NCI-H2227 treated with DMSO at 0.1 percent for 48 hours (cell line): ENCODE measurements around the gene SQSTM1.

Source experiments
- DNase-seq: peaks from one replicate; lab custom pipeline; 2025; lab: John Stamatoyannopoulos, UW

The SQSTM1 gene

GRCh38 chr5:179795049-179795862 is 25.4 kb upstream of the SQSTM1 start:
- no peak for DNase-seq

- peak; percentile 59 for DNase-seq
These were observed 24.6 kb upstream of the SQSTM1 start for GRCh38 chr5:179795863-179796833.

GRCh38 chr5:179796877-179797608 is 23.7 kb upstream of the SQSTM1 start:
- no peak for DNase-seq

- DNase-seq: no peak
These were observed 23.0 kb upstream of the SQSTM1 start for GRCh38 chr5:179797741-179798140.

- no peak for DNase-seq
These were observed 22.4 kb upstream of the SQSTM1 start for GRCh38 chr5:179798144-179798770.

GRCh38 chr5:179798771-179799643 is 21.7 kb upstream of the SQSTM1 start:
- DNase-seq: no peak

GRCh38 chr5:179799644-179799973 is 21.1 kb upstream of the SQSTM1 start:
- no peak for DNase-seq

- no peak for DNase-seq
These were observed 20.5 kb upstream of the SQSTM1 start for GRCh38 chr5:179800071-179800695.

GRCh38 chr5:179800696-179801201 is 20.0 kb upstream of the SQSTM1 start:
- no peak for DNase-seq

GRCh38 chr5:179801304-179802206 is 19.1 kb upstream of the SQSTM1 start:
- DNase-seq: no peak

GRCh38 chr5:179802207-179802883 is 18.4 kb upstream of the SQSTM1 start:
- no peak for DNase-seq

GRCh38 chr5:179802950-179803562 is 17.6 kb upstream of the SQSTM1 start:
- DNase-seq: no peak

- no peak for DNase-seq
These were observed 16.8 kb upstream of the SQSTM1 start for GRCh38 chr5:179803651-179804554.

GRCh38 chr5:179804555-179804947 is 16.2 kb upstream of the SQSTM1 start:
- DNase-seq: no peak

GRCh38 chr5:179805070-179805528 is 15.6 kb upstream of the SQSTM1 start:
- no peak for DNase-seq

- DNase-seq: no peak
These were observed 15.0 kb upstream of the SQSTM1 start for GRCh38 chr5:179805529-179806249.
